NOMO-1 treated with dmso at 0.1 percent for 144 hours (cell line): ENCODE data around the gene BCL3.
A peak's percentile ranks its signal among the peaks of the same experiment; 100 is the strongest.
"Not testable (repeated sequence)": the region's sequence is repeated elsewhere in the genome, so short reads cannot be mapped to it uniquely, and the experiment has no call there.

ENCODE experiments used
- DNase-seq: peaks from one replicate; lab custom pipeline; 2025; ENCODE audit not compliant: unreplicated experiment; lab: John Stamatoyannopoulos, UW

Gene BCL3

GRCh38 chr19:44757057-44757734, 8.7 kb downstream of the BCL3 start:
- DNase-seq: no peak

GRCh38 chr19:44757735-44758505, 9.4 kb downstream of the BCL3 start:
- DNase-seq: no peak

DNA sequence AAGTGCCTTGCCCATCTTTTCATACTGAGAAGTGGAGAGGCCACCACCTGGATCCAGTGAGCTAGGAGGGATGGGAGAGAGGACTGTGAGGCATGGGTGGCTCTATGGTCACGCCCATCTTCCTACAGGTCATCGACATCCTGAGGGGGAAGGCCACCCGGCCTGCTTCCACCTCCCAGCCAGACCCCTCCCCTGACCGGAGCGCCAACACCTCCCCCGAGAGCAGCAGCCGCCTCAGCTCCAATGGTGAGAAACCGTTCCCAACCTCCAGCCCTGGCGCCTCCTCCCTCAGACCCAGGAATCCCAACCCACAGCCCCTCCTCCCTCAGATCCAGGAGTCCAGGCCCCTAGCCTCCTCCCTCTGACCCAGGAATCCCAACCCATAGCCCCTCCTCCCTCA, 10.1 kb downstream of the BCL3 start:
- no peak for DNase-seq

- no peak for DNase-seq
These were observed 10.7 kb downstream of the BCL3 start for GRCh38 chr19:44759083-44759804.

DNA sequence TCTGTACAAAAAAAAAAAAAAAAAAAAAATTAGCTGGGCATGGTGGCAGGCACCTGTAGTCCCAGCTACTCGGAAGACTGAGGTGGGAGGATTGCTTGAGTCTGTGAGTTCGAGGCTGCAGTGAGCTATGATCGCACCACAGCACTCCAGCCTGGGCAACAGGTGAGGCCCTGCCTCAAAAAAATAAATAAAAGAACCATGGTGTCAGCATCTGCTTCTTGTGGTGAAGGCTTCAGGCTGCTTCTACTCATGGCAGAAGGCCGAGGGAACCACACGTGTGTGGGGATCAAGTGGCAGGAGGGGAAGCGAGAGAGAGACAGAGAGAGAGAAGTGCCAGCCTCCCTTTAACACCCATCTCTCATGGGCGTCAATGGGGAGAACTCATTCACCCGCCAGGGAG, 13.5 kb downstream of the BCL3 start:
- DNase-seq: no peak

DNA sequence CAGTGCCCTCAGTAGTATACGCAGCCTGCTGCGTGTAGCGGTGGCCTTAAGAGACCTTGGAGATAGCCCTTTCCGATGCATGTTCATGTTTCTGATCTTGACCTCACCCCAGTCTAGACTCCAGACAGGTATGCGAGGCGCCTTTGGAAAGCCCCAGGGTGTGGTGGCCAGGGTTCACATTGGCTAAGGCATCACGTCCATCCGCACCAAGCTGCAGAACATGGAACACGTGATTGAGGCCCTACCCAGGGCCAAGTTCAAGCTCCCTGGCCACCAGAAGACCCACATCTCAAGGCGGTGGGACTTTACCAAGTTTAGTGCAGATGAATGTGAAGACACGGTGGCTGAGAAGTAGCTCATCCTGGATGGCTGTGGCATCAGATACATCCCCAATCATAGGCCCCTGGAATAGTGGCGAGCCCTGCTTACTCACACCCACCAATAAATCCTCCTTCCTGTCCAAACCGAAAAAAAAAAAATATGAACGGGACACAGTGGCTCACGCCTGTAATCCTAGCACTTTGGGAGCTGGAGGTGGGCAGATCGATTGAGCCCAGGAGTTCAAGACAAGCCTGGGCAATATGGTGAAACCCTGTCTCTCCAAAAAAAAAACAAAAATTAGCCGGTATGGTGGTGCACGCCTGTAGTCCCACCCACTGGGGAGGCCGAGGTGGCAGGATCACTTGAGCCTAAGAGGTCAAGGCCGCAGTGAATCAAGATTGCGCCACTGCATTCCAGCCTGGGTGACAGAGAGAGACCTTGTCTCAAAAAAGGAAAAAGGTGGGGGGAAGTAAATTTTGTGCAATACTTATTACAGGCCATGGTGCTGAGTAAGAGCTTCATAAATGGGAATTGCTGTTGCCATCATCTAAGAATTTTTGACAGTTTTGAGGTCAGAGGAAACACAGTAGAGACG, 16.8 kb downstream of the BCL3 start:
- DNase-seq: peak; percentile 78

- DNase-seq: no peak
These were observed 17.4 kb downstream of the BCL3 start for GRCh38 chr19:44765949-44766335.

DNA sequence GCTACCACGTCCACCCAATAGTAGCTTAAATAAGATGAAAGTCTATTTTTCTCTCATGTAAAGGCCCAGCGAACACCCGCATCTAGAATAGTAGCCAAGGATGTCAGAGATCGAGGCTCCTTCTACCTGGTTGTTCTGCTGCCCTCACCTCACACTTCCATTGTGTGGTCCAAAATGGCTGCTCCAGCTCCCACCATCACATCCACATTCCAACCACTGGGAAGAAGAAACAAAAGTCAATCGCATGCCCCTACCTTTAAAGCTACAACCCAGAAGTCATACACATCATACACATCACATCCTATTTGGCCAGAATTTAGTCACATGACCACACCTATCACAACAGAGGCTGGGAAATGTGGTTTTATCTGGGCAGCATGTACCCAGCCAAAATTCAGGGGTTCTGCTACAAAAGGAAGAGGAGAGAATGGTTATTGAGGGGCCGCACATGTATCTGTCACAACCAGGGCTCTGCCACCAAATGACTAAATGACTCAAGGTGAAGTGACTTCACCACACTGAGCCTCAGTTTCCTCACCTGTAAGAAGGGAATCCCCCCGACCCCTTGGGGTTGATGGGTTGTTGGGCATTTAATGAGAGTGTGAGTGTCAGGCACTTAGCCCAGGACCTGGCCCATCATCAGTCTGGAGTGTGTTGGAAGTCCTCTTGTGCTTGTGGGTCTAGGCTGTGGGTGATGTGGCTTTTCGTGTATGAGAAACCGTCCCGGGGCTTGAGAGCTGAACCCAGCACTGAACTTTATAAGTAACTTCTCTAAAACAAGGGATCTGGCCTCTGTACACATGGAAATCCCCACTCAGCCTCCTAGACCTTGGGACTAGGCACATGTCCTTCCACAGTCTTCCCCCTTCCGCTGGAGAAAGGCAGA, 19.0 kb downstream of the BCL3 start:
- DNase-seq: no peak

GRCh38 chr19:44770550-44771257, 22.2 kb downstream of the BCL3 start:
- peak; percentile 95 for DNase-seq

DNA sequence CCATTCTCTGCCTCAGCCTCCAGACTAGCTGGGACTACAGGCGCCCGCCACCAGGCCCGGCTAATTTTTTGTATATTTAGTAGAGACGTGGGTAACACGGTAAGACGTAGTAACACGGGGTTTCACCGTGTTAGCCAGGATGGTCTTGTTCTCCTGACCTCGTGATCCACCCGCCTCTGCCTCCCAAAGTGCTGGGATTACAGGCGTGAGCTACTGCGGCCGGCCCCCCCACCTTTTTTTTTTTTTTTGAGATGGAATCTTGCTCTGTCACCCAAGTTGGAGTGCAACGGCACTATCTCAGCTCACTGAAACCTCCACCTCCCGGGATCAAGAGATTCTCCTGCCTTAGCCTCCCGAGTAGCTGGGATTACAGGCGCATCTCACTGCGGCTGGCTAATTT, 23.6 kb downstream of the BCL3 start:
- DNase-seq: not testable (repeated sequence)

DNA sequence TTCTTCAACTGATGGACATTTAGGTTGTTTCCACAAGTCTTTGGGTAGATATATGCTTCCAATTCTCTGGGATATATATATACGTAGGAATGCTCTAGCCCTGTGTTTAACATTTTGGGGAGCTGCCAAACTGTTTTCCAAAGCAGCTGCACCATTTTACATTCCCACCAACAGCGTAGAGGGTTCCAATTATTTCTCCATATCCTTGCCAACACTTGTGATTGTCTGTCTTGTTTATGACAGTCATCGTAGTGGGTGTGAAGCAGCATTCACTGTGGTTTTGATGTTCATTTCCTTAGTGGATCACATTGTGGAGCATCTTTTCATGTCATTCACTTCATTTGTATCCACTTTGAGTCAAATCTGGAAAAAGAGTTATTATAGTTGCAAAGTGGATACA, 24.5 kb downstream of the BCL3 start:
- no peak for DNase-seq

- no peak for DNase-seq
These were observed 27.2 kb downstream of the BCL3 start for GRCh38 chr19:44775676-44776240.

GRCh38 chr19:44776402-44777096, 28.0 kb downstream of the BCL3 start:
- no peak for DNase-seq

GRCh38 chr19:44777715-44778347, 29.3 kb downstream of the BCL3 start, which contains the start of gene CBLC:
TSS of gene CBLC (plus strand) at chr19:44777890. CDS start at chr19:44777932, 42 bp downstream.
- no peak for DNase-seq

DNA sequence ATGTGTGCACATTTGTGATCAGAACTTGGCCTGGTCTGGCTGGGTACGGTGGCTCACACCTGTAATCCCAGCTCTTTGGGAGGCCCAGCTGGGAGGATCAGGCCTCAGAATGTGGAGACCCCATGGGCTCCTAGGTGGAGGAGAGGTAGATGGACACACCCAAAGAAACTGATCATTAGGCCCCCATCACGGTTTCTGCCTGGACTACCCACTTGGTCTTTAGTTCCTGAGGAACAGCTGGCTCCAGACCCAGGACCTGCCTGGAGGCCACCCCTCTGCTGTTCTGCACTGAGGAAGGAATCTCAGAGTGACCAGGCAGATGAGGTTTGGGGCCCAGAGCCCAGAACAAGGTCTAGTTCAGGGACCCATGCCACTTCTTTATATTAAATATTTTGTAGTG, 30.6 kb downstream of the BCL3 start:
- no peak for DNase-seq

DNA sequence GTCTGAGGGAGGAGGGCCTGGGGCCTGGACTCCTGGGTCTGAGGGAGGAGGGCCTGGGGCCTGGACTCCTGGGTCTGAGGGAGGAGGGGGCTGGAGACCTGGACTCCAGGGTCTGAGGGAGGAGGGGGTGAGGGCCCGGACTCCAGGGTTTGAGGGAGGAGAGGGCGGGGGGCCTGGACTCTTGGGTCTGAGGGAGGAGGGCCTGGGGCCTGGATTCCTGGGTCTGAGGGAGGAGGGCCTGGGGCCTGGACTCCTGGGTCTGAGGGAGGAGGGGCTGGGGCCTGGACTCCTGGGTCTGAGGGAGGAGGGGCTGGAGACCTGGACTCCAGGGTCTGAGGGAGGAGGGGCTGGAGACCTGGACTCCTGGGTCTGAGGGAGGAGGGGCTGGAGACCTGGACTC, 33.2 kb downstream of the BCL3 start:
- DNase-seq: not testable (repeated sequence)

- DNase-seq: no peak
These were observed 34.2 kb downstream of the BCL3 start for GRCh38 chr19:44782729-44783128.

- DNase-seq: no peak
These were observed 35.0 kb downstream of the BCL3 start for GRCh38 chr19:44783545-44783944.
